Activated effector memory CD4-positive, alpha-beta T cell treated with Interleukin-2 at 50 U/mL for 16 hours (primary cell): Measurements from ENCODE around the gene DPYSL4.

Source experiments
- DNase-seq: peaks from one replicate; pipeline ENCODE4 v3.0.0-alpha.2; 2020

DPYSL4 gene

GRCh38 chr10:132248455-132249225, 61.9 kb downstream of the DPYSL4 start:
- DNase-seq, result peak; percentile 15

- no peak for DNase-seq
Observed at GRCh38 chr10:132249226-132249724, 62.5 kb downstream of the DPYSL4 start.

GRCh38 chr10:132249824-132250375, 63.2 kb downstream of the DPYSL4 start:
- no peak for DNase-seq

- no peak for DNase-seq
Observed at GRCh38 chr10:132250481-132251475, 64.0 kb downstream of the DPYSL4 start.

GRCh38 chr10:132251928-132252327, 65.2 kb downstream of the DPYSL4 start:
- DNase-seq, result no peak

- DNase-seq, result no peak
Observed at GRCh38 chr10:132252412-132252811, 65.7 kb downstream of the DPYSL4 start.

GRCh38 chr10:132253092-132253687, 66.4 kb downstream of the DPYSL4 start:
- no peak for DNase-seq

GRCh38 chr10:132254841-132255240, 68.1 kb downstream of the DPYSL4 start:
- no peak for DNase-seq
